ENCODE measurements around the gene ATRN.

- TF ChIP-seq, protein P1, sequence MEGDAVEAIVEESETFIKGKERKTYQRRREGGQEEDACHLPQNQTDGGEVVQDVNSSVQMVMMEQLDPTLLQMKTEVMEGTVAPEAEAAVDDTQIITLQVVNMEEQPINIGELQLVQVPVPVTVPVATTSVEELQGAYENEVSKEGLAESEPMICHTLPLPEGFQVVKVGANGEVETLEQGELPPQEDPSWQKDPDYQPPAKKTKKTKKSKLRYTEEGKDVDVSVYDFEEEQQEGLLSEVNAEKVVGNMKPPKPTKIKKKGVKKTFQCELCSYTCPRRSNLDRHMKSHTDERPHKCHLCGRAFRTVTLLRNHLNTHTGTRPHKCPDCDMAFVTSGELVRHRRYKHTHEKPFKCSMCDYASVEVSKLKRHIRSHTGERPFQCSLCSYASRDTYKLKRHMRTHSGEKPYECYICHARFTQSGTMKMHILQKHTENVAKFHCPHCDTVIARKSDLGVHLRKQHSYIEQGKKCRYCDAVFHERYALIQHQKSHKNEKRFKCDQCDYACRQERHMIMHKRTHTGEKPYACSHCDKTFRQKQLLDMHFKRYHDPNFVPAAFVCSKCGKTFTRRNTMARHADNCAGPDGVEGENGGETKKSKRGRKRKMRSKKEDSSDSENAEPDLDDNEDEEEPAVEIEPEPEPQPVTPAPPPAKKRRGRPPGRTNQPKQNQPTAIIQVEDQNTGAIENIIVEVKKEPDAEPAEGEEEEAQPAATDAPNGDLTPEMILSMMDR (conservative IDR thresholded peaks at IDR 0.05; ENCODE audit: low read depth, low read length): no peak
- no peak for TF ChIP-seq EZH2 (IDR thresholded peaks at IDR 0.05; ENCODE audit: low read length, unreplicated experiment)
- TF ChIP-seq EZH2phosphoT487 (IDR thresholded peaks at IDR 0.05; ENCODE audit: borderline replicate concordance, low read length): no peak
Measured at GRCh38 chr20:3658716-3659491, 188.1 kb downstream of the ATRN start.

Data from PC-3 (cell line).